ENCODE results near the gene SLC7A10. TPM values are rescaled to one million over a fixed set of nuclear protein-coding genes. Genes with fewer than 3 reads are reported as not detected.

Gene SLC7A10
- polyA plus RNA-seq, 1 of the 3 experiments (the other 2 are of a cell fraction) = 0.02 TPM

- peak; percentile 20 for DNase-seq
- H2AFZ ChIP-seq (ENCODE audit: low read depth) = no peak overlapping the region
- H3K27me3 ChIP-seq (ENCODE audit: insufficient read depth) = no peaks in the 10 kb centered on the region
- H3K9me2 ChIP-seq = no peaks in the 10 kb centered on the region
- H3K27ac ChIP-seq (ENCODE audit: low read depth in 2 of 2, low read length in 1 of 2) = no peak overlapping the region
- peaks cover 0 to 8% of the 10 kb centered on the region in 2 experiments; a peak in 1 of 4 replicates for H3K4me1 ChIP-seq (ENCODE audit: control insufficient read depth in 1 of 2, insufficient read depth in 2 of 2, low read depth in 1 of 2, low read length in 1 of 2)
- no peaks in the 10 kb centered on the region for H3K36me3 ChIP-seq (replicated peaks in 1 of 2; ENCODE audit: control insufficient read depth in 1 of 2, insufficient read depth in 2 of 2, low read length in 1 of 2)
- no peak for TF ChIP-seq SIN3A (IDR thresholded peaks at IDR 0.05; ENCODE audit: borderline replicate concordance, low read depth, low read length)
- TF ChIP-seq MXI1 (IDR thresholded peaks at IDR 0.05; ENCODE audit: low read depth, low read length) = no peak
- TF ChIP-seq USF2 (IDR thresholded peaks at IDR 0.05; ENCODE audit: borderline replicate concordance, low read depth, low read length) = no peak
- TF ChIP-seq EP300 (IDR thresholded peaks at IDR 0.05; ENCODE audit: borderline replicate concordance in 1 of 2, low read depth in 1 of 2, low read length in 1 of 2) = no peak
- TF ChIP-seq ZBTB33 (IDR thresholded peaks at IDR 0.05; ENCODE audit: borderline replicate concordance, low read depth) = no peak
- TF ChIP-seq RFX5 (IDR thresholded peaks at IDR 0.05; ENCODE audit: low read length) = no peak
- TF ChIP-seq USF1 (IDR thresholded peaks at IDR 0.05; ENCODE audit: borderline replicate concordance, low read depth) = no peak
- H4K20me1 ChIP-seq (ENCODE audit: insufficient read depth) = no peaks in the 10 kb centered on the region
- no peaks in the 10 kb centered on the region for H3F3A ChIP-seq (replicated peaks; ENCODE audit: insufficient read depth)
- no peak overlapping the region for H3K9ac ChIP-seq
- H3K79me2 ChIP-seq (ENCODE audit: insufficient read depth) = no peaks in the 10 kb centered on the region
- POLR2A ChIA-PET = no interaction called here
- H3K4me2 ChIP-seq = no peak overlapping the region
- no peak overlapping the region for H3K4me3 ChIP-seq (ENCODE audit: low read depth in 2 of 2, low read length in 1 of 2)
- no peaks in the 10 kb centered on the region for H3K9me3 ChIP-seq
- CTCF ChIA-PET = interaction anchor here (0.7 to 14.8 kb wide), 14 partner anchors 15 to 531 kb away, joined by 3 to 511 read pairs (median 4); partner anchors contain the start of gene CEBPA
- WGBS (ENCODE audit: low lambda C conversion rate) = 62% methylated on average over 6 of the region's 8 CpGs
Measured at GRCh38 chr19:33240181-33240771, 14.6 kb upstream of the SLC7A10 start.

GRCh38 chr19:33239223-33239975, 13.7 kb upstream of the SLC7A10 start:
- peaks cover 0 to 8% of the 10 kb centered on the region in 2 experiments; a peak in 1 of 4 replicates for H3K4me1 ChIP-seq (ENCODE audit: control insufficient read depth in 1 of 2, insufficient read depth in 2 of 2, low read depth in 1 of 2, low read length in 1 of 2)
- no peak overlapping the region for H3K4me3 ChIP-seq (ENCODE audit: low read depth in 2 of 2, low read length in 1 of 2)
- TF ChIP-seq TEAD4 (IDR thresholded peaks at IDR 0.05; ENCODE audit: borderline replicate concordance, insufficient read depth) (no peak), GATA2 (CRISPR knock-in tag; IDR thresholded peaks at IDR 0.05) (no peak)
- H4K20me1 ChIP-seq (ENCODE audit: insufficient read depth) = no peaks in the 10 kb centered on the region
- H3K4me2 ChIP-seq = no peak overlapping the region
- no peaks in the 10 kb centered on the region for H3K79me2 ChIP-seq (ENCODE audit: insufficient read depth)
- H3K9me2 ChIP-seq = no peaks in the 10 kb centered on the region
- WGBS (ENCODE audit: low lambda C conversion rate) = 63% methylated on average over 10 of the region's 10 CpGs
- no peak overlapping the region for H3K9ac ChIP-seq
- H3K36me3 ChIP-seq (replicated peaks in 1 of 2; ENCODE audit: control insufficient read depth in 1 of 2, insufficient read depth in 2 of 2, low read length in 1 of 2) = no peaks in the 10 kb centered on the region
- DNase-seq = peak; percentile 22
- ChIA-PET POLR2A (no interaction called here), CTCF (interaction anchor here (0.6 to 14.8 kb wide), 7 partner anchors 16 to 532 kb away, joined by 3 to 511 read pairs (median 3); no protein-coding TSS in a partner anchor)
- H3K27ac ChIP-seq (ENCODE audit: low read depth in 2 of 2, low read length in 1 of 2) = no peak overlapping the region
- no peak overlapping the region for H2AFZ ChIP-seq (ENCODE audit: low read depth)
- H3K9me3 ChIP-seq = no peaks in the 10 kb centered on the region
- H3K27me3 ChIP-seq (ENCODE audit: insufficient read depth) = no peaks in the 10 kb centered on the region
- no peaks in the 10 kb centered on the region for H3F3A ChIP-seq (replicated peaks; ENCODE audit: insufficient read depth)

Data from SK-N-SH (cell line).